Left renal pelvis (tissue), 4 donors: ENCODE data around the gene MYOZ3. TPM values are rescaled to one million over a fixed set of nuclear protein-coding genes. Genes with fewer than 3 reads are reported as not detected.

Experiments
- DNase-seq, 4 donors: peaks; one replicate each; pipeline ENCODE4 v3.0.0-alpha.2; 2013; ENCODE audit warnings: low read depth in 4 of 4, low spot score in 3 of 4
- polyA plus RNA-seq, 4 donors: library from polyadenylated mRNA; unstranded; fragments of 120-200 nt; gene quantifications; one replicate each; pipeline ENCODE4 v1.2.1, GENCODE V29; 2013; ENCODE audit not compliant: insufficient read length in 4 of 4

Gene MYOZ3
- polyA plus RNA-seq, 4 donors, result 5.7 to 10.3 (median 6.3) TPM

DNA sequence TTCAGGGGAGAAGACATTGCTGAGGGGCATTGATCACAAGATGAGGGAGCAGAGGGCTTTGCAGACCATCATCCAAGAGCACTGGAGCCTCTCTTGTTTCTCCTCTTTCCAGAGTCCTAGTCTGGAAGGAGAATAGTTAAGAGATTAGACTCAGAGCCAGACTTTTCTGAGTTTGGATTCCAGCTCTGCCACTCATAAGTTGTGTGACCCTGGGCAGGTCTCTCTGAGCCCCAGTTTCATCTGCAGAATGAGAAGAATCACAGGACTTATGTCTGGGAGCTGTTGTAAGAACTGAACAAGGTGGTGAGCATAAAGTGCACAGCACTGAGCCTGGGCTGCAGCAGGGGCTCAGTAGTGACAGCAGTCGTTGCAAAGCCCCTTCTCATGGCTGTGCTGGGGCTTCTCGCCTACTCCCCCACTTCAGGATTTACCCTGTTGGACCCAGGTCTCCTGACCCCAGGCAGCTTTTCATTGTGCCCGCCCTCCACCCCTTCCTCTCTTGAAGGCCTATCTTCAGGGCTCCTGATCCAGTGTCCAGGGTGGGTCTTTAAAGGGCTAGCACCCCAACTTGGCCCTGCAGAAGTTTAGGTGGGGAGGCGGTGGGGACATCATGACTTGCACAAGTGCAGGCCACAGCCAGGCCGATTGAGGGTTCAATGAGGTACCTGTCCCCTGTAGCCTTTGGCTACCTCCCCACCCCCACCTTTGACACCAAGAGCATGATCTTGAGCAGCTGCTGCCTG is 19.1 kb upstream of the MYOZ3 start:
- DNase-seq, result no peak

GRCh38 chr5:150642567-150642927 is 18.5 kb upstream of the MYOZ3 start:
- peak in 2 of 4 donors; percentile 66 to 75 for DNase-seq

DNA sequence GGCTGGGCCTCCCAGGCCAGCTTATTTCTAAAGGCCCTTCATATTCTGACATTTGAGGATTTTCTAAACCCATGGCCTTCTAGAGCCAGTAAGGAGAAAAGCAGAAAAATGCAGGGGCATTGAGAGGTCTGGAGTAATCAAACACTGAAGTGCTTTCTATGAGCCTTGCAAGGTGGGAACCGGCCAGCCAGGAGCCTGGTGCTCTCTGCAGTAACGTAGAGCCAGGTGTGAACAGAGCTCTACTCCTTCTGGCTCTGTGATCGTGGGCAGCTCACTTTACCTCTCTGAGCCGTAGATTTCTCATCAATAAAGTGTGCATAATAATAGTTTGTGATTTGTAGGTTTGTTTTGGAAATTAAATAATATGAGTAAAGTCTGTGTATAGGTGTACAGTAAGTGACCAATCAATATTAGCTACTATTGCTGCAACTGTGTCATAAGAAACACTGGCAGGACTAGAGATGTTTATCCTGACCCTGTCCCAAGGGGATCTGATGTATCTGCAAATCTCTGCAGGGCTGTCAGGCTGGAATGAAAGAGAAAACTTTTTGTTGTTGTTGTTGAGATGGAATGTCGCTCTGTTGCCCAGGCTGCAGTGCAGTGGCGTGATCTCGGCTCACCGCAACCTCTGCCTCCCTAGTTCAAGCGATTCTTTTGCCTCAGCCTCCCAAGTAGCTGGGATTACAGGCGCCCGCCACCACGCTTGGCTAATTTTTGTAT is 17.9 kb upstream of the MYOZ3 start:
- DNase-seq, result no peak

GRCh38 chr5:150644058-150644457 is 17.0 kb upstream of the MYOZ3 start:
- DNase-seq, result no peak

DNA sequence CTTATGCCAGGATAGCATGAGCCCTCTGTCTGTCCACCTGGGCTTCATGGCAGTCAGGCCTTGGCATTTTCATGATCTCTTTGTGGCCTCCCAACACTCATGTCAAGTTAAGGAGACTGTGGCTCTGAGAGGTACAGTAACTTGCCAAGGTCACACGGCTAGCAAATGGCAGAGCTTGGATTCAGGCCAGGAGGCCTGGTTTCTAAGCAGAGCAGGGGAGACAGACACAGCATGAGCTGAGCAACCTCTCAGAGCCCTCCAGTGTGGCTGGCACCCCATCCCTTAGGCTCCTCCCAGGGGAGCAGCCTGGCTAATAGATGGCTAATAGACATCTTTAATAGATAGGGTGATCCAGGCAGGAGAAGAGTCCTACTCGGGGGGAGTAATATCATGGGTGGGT is 16.5 kb upstream of the MYOZ3 start:
- no peak for DNase-seq

DNA sequence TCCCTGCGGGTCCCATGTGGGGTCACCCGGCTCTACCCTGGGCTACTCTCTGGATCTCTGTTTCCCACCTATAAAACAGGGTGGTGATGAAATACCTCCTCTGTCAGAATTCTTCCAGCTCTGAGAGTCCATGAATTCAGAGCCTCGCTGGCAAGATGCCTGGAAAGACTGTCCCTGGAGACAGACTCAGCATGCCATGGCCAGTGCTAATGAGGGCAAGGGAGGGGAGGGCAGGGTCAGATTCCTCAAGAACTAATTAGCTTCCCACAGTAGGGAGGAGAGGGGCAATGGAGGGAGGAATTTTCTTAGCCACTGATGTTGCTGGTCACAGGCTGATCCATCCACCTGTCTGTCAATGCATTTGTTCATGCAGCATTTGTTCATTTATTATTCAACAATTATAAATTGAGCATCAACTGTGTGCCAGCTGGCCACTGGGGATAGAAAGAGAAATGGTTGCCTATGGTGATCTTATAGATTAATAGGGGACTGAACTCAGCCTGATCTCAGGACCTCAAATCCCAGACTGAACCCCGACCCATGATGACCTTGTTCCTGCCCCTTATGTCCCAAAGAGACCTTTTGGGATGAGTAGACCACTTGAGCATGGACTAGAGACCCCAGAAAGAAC is 15.9 kb upstream of the MYOZ3 start:
- peak in 1 of 4 donors; percentile 76 for DNase-seq

DNA sequence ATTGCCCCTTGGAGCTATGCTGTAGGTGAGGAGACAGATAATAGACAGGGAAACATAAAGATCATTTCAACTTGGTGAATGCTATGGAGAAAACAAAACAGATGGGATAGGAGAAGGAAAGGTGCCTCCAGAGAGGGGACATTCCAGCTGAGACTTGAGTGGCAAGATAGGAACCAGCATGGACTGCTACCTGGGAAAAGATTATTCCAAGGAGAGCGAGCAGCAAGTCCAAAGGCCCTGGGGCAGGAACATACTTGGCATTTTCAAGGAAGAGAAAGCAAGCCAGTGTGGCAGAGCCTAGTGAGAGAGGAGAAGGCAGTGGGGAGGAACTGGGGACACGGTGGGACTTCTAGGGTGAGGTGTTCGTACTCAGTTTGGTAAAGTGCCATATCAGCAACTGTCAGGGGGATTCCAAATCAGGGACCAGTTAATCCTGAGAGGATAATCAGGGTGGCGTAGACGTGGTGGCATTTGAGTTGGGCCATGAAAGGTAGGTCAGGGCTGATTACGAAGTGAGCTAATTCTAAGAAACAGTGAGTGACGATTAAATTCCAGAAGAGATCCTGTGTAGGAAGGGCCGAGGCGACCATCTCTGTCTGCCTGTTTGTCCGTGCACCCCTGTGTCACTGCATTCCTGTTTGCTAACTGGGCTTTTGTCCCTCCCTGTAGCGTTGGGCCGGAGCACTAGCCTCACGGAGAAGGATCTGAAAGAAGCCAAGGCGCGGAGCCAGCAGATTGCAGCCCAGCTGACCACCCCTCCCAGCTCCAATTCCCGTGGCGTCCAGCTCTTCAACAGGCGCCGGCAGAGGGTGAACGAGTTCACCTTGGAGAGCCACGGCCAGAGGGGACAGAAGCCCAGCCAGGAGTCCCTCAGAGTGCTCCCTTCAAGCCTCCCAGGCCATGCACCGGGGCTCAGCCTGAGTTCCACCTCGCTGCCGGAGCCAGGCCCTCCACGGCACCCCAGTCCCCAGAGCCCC is 13.5 kb upstream of the MYOZ3 start:
- DNase-seq, result no peak

- no peak for DNase-seq
Observed at GRCh38 chr5:150648294-150649107, 12.6 kb upstream of the MYOZ3 start.

DNA sequence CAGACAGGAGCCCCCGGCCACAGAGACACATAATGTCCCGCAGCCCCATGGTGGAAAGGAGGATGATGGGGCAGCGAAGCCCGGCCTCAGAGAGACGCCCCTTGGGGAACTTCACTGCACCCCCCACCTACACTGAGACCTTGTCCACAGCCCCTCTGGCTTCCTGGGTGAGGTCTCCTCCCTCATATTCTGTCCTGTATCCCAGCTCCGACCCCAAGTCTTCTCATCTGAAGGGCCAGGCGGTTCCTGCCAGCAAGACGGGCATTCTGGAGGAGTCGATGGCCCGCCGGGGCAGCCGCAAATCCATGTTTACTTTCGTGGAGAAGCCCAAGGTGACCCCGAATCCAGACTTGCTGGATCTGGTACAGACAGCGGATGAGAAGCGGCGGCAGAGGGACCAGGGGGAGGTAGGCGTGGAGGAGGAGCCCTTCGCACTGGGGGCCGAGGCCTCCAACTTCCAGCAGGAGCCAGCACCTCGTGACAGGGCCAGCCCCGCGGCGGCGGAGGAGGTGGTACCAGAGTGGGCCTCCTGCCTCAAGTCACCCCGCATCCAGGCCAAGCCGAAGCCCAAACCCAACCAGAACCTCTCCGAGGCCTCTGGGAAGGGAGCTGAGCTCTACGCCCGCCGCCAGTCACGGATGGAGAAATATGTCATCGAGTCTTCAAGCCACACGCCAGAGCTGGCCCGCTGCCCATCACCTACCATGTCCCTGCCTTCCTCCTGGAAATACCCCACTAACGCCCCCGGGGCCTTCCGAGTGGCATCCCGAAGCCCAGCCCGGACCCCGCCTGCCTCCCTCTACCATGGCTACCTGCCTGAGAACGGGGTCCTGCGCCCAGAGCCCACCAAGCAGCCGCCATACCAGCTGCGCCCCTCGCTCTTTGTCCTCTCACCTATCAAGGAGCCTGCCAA is 11.7 kb upstream of the MYOZ3 start:
- DNase-seq, result no peak

DNA sequence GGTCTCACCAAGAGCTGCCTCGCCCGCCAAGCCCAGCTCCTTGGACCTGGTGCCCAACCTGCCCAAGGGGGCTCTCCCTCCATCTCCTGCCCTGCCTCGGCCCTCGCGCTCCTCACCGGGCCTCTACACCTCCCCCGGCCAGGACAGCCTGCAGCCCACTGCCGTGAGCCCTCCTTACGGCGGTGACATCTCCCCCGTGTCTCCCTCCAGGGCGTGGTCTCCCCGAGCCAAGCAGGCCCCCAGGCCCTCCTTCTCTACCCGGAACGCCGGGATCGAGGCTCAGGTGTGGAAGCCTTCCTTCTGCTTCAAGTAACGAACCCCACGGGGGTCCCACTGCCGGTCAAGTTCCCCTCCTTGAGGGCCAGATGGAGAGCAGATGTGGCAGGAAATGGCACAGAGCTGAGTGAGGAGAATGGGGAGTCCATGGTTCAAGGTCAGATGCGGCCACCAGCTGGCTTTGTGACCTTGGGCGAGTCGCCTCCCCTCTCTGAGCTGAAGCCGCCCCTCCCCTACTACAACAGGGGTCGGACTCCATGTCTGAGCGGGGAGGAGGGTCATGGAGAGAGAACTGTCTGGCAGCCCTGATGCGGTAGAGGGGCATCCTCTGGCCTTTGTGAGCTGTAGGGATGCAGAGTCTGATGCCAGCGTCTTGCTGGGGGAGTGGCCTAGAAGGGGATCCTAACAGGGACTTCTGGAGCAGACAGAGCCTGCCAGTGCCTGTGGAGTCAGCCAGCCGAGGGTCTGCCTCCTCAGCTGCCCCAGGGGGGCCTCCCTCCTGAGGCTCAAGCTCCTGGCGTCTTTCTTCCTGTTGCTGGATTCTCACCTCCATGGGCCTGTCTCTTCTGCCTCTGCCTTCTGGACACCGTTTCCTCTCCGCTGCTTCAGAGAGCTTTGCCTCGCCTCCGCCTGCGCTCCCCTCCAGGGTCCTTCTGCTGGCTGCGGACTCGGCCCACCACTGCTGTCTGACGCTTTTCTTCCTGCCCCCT is 10.7 kb upstream of the MYOZ3 start:
- DNase-seq, result no peak

DNA sequence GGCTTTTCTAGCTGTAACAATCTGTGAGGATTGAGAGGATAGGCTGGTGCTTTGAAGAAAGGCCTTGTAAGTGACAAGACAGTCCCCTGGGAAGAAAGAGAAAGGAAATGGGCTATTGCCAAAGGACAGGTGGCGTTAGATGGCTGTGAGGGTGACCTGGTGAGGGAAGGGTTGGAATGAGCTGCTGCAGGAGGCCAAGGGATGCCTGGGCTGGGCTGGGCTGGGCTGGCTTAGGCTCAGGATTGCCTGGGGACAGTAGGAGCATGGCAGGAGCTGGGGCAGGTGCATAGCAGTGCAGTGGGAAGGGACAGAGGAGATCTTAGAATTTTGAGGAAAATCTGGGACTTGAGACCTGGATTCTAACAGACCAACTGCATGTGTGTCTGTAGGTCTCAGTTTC is 9.7 kb upstream of the MYOZ3 start:
- DNase-seq, result no peak

DNA sequence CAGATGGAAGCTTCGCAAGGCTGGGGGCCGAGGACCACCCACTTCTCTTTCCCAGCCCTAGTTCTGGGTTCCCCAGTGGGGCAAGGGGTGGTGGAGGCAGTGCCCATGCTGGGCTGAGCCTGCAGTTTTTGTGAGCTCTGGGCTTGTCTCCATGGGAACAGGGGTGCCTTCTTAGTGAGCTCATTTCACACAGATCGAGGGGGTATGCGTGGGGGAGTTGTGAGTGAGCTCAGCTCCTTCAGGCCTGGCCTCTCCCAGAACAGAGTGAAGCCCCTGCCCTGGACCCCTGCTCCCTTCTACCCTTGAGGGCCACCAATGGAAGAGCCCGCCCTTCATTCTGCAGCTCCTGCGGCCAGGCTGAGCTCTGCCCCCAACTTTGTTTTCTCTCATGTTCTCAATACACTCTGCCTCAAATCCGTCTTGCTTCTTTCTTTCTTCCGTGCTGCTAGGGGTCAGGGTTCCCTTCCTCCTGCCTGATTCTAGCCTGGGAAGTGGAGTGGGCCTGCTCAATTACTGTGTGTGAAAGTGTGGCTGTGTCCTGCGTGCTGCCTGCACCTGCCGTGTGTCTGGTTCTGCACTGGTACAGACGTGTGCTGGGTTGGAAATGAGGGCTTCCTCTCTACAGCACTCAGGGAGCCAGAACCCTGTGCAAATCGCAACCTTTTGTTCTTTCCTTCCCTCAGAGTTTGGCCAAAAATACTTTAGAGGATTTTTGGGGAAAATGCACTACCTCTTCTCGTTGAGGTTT is 9.0 kb upstream of the MYOZ3 start:
- DNase-seq, result no peak

GRCh38 chr5:150653145-150653761 is 7.8 kb upstream of the MYOZ3 start:
- no peak for DNase-seq

DNA sequence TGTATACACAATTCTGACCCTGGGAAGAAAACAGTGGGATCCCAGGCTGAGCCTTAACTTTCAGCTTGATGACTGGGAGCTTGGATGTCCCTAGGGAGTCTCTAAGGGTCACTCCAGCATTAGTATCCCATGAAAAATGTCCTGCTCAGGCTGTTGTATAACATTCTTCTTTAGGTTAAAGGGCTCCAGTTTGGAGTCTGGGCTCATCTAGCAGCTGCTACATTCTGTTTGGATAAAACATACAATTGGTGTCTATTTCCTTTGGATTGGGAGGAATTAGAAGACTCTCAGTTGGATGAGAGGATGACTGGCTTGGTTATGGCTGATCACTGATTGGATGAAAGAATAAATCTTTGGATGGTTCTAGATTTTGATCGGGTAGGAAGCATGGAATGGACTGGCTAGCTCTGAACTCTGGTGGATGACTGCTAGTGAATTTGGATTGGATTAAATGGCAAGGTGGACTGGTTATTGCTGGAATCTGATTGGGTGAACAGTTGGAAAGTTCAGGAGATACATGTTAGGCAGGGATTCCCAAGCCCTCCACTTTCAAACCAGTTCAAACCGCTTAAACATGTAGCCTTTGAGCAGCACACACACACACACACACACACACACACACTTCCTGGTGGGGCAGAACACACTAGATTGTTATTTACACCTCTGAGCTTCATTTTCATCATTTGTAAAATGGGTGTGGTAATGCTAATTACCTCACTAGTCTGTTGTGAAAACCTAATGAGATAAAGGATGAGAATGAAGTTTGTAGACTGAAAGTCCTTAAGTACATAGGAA is 7.1 kb upstream of the MYOZ3 start:
- no peak for DNase-seq

DNA sequence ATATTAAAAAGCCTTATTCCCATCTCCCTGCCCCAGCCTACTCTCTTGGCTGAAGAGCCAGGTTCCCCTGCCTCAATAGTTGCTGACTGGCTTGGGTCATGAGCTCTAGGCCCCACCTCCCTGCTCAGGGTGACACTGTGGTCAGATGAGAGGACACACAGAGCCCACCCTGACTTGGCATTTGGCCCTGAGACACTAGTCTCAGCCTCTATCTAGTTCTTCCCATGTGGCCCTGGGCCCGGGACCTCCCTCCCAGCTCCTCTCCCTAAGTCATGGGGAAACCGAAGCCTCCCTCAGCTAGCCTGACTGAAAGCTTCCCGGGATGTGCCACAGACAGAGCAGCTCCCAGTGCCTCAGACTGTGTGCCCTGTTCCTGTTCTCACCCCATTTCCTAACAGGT is 5.8 kb upstream of the MYOZ3 start:
- no peak for DNase-seq
